Brain microvascular endothelial cell (primary cell): ENCODE data around the gene MYH3.

Source experiments
- DNase-seq: peaks from one replicate; pipeline ENCODE4 v3.0.0-alpha.2; 2020
- H3K27ac ChIP-seq: fragments of 250-450 bp; sonication (Bioruptor Pico); 2 replicates; pipeline ENCODE4 v1.5.1; 2020; ENCODE audit warnings: mild to moderate bottlenecking, moderate library complexity
- H3K27me3 ChIP-seq: fragments of 250-450 bp; sonication (Bioruptor Pico); replicated peaks from 2 replicates; pipeline ENCODE4 v1.5.1; 2020; ENCODE audit warnings: mild to moderate bottlenecking
- H3K36me3 ChIP-seq: fragments of 250-450 bp; sonication (Bioruptor Pico); replicated peaks from 2 replicates; pipeline ENCODE4 v1.5.1; 2020; ENCODE audit warnings: mild to moderate bottlenecking
- H3K4me3 ChIP-seq: 2 replicates; pipeline ENCODE4 v1.5.1; 2011; ENCODE audit warnings: low read depth, mild to moderate bottlenecking, control low read depth, low read length, moderate library complexity
- in situ Hi-C: cut with HindIII; loops from 2 replicates; pipeline ENCODE4 v1.10.0; 2017; ENCODE audit warnings: low sequenced_read_pairs, low pct_ligation_motif_present
- TF ChIP-seq, protein P1 (sequence below): IDR thresholded peaks from 2 replicates; pipeline ENCODE4 v1.5.1; 2011; ENCODE audit warnings: low read depth, mild to moderate bottlenecking, moderate library complexity, low read length, control low read depth, inconsistent platforms; ENCODE audit errors: missing control alignments

Gene MYH3

DNA sequence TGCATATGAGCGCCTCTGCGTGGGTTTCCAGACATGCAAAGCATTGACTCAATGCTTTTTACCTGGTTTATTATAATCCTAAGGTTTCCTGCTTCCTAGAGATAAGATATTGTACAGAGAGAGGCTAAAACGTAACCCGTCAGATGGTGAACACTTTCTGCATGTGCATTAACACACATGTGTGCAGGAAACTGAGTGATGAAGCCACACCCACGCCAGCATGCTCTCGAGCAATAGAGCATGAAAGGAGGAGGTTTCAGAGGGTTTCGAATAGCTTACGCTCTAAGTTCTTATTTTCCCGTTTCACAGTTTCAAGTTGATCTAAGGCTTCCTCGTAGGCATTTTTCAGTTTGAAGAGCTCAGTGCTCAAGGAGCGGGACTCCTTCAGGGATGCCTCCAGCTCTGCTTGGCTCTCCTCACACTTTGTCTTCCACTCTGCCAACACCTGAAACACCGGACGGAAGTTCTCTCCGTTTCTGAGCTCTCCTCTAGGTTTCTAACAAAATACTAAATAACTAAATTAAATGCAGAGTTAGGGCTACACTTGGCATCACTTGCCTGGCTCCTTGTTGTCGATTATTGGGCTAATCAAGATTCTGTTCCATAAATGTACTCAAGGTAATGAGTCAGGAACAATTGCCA, 23.2 kb downstream of the MYH3 start:
- TF ChIP-seq, protein P1, sequence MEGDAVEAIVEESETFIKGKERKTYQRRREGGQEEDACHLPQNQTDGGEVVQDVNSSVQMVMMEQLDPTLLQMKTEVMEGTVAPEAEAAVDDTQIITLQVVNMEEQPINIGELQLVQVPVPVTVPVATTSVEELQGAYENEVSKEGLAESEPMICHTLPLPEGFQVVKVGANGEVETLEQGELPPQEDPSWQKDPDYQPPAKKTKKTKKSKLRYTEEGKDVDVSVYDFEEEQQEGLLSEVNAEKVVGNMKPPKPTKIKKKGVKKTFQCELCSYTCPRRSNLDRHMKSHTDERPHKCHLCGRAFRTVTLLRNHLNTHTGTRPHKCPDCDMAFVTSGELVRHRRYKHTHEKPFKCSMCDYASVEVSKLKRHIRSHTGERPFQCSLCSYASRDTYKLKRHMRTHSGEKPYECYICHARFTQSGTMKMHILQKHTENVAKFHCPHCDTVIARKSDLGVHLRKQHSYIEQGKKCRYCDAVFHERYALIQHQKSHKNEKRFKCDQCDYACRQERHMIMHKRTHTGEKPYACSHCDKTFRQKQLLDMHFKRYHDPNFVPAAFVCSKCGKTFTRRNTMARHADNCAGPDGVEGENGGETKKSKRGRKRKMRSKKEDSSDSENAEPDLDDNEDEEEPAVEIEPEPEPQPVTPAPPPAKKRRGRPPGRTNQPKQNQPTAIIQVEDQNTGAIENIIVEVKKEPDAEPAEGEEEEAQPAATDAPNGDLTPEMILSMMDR = no peak
- H3K36me3 ChIP-seq = no peaks in the 10 kb centered on the region
- DNase-seq = no peak
- in situ Hi-C loops = no loop called here
- no peak overlapping the region for H3K27ac ChIP-seq
- H3K27me3 ChIP-seq = no peaks in the 10 kb centered on the region
- H3K4me3 ChIP-seq = no peak overlapping the region

DNA sequence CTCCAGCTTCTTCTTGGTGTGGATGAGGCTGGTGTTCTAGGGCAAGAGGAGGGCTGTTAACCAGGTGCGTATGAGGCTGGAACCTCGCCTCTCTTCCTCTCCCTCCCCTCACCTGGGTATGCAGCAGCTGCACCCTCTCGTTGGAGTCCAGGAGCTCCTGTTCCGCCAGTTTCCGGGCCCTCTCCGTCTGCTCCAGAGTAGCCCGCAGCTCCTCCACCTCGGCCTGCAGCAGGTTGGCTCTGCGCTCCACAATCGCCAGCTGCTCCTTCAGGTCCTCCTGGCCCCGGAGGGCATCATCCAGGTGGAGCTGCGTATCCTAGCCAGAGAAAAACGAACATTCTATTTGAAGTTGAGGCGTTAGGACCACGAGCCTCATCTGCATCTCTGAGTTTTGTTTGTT, 25.4 kb downstream of the MYH3 start:
- Histone ChIP-seq H3K27me3 (no peaks in the 10 kb centered on the region), H3K36me3 (no peaks in the 10 kb centered on the region), H3K4me3 (no peak overlapping the region), H3K27ac (no peak overlapping the region)
- no peak for DNase-seq
- TF ChIP-seq, protein P1 = no peak
- in situ Hi-C loops = no loop called here

DNA sequence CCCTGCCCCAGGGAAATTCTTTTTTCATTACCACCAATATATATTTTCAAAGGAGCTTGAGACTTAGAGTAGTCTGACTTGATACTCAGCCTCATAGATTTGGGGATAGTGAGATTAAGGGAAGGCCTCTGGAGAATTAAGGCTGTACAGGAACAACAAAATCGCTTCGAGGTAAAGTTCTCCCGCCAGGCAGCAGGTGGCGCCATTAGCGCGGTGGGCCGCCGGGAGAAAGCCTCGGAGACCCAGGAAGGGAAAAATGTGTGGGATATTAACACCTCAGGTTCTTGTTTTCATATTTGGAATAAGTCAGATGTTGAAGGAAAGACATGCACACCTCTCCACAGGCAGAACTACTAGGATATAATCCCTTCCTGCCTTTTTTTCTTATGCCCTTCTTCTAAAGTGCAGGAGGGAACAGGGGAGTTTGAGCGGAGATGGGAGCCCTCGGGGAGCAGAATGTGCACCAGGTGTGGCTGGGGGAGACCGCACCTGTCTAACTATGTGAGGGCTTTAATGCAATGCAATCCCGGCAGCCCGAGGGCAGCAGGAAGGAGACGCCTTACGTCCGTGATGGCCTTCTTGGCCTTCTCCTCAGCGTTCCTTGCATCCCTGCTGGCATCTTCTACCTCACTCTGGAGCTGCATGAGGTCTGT, 25.9 kb downstream of the MYH3 start:
- DNase-seq = no peak
- in situ Hi-C loops = no loop called here
- no peak overlapping the region for H3K4me3 ChIP-seq

DNA sequence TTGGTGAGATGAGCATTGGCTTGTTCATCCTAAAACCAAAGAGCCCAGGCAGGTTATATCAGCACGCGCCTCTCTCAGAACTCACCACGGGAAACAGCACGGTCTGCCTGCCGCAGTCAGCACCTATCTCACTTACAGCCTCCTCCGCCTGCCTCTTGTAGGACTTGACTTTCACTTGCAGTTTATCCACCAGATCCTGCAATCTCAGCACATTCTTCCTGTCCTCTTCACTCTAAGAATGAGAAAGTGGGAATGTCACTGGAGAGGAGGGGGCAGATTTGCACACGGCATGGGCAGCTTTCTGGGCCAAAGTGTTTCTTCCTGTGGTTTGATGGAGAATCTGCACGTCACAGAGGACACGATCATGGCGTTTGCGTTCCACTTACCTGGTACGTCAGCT, 27.4 kb downstream of the MYH3 start:
- TF ChIP-seq, protein P1 = no peak
- no peak overlapping the region for H3K27ac ChIP-seq
- H3K4me3 ChIP-seq = no peak overlapping the region
- no peaks in the 10 kb centered on the region for H3K27me3 ChIP-seq
- no peak for DNase-seq
- in situ Hi-C loops = no loop called here
- no peaks in the 10 kb centered on the region for H3K36me3 ChIP-seq

More for the DNA sequence above, 25.9 kb downstream of the MYH3 start:
- H3K27ac ChIP-seq = no peak overlapping the region
- no peaks in the 10 kb centered on the region for H3K36me3 ChIP-seq
- no peaks in the 10 kb centered on the region for H3K27me3 ChIP-seq
- TF ChIP-seq, protein P1 = peak; percentile 89

DNA sequence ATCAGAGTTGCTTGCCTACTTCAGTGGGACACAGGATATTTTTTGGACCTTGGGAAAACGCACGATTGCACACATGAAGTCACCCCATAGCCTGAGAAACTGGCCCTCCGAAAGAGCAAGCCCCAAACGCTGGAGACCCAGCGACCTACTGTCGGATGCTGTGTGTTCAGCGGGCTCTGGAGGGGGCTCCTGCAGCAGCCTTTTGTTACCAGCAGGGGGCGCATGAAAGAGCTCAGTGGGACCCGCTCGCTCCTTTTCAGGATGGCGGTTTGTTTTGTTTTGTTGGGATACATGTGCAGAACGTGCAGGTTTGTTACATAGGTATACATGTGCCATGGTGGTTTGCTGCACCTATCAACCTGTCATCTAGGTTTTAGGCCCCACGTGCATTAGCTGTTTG, 28.4 kb downstream of the MYH3 start:
- no peak overlapping the region for H3K4me3 ChIP-seq
- no peak overlapping the region for H3K27ac ChIP-seq
- DNase-seq = no peak
- no peaks in the 10 kb centered on the region for H3K36me3 ChIP-seq
- TF ChIP-seq, protein P1 = peak; percentile 53
- in situ Hi-C loops = no loop called here
- H3K27me3 ChIP-seq = no peaks in the 10 kb centered on the region
